C4-2B (cell line): Measurements from ENCODE around the gene ITGA5.

Experiments used
- H3K27ac ChIP-seq: fragments of 450-650 bp; 2 replicates; pipeline ENCODE4 v1.5.1; 2017
- ZFX ChIP-seq: fragments of 450-650 bp; IDR thresholded peaks from 2 replicates; pipeline ENCODE4 v1.6.1; 2017
- TF ChIP-seq, protein P1 (sequence below): fragments of 450-650 bp; conservative IDR thresholded peaks from 2 replicates; pipeline ENCODE4 v1.5.1; 2017; ENCODE audit warnings: mild to moderate bottlenecking

The ITGA5 gene

DNA sequence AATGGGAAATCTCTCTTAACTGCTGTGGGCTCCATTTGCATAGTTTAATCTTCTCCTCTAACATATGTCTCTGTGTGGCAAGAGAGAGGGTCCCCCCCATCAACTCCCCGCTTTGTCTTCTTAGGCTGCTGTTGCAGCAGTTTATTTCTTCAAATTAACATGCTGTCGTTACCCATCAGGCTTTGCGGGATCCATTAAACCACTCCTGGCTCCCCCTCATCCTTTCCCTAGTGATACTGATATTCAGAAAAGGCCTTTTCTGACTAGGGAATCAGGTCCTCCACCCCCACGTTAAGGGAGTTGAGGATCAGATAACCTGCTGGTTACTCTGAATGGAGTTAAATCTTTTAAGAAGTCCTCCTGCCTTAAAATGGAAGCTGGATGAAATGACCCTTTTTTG, 70.0 kb downstream of the ITGA5 start:
- H3K27ac ChIP-seq = no peak overlapping the region
- no peak for TF ChIP-seq ZFX
- TF ChIP-seq, protein P1, sequence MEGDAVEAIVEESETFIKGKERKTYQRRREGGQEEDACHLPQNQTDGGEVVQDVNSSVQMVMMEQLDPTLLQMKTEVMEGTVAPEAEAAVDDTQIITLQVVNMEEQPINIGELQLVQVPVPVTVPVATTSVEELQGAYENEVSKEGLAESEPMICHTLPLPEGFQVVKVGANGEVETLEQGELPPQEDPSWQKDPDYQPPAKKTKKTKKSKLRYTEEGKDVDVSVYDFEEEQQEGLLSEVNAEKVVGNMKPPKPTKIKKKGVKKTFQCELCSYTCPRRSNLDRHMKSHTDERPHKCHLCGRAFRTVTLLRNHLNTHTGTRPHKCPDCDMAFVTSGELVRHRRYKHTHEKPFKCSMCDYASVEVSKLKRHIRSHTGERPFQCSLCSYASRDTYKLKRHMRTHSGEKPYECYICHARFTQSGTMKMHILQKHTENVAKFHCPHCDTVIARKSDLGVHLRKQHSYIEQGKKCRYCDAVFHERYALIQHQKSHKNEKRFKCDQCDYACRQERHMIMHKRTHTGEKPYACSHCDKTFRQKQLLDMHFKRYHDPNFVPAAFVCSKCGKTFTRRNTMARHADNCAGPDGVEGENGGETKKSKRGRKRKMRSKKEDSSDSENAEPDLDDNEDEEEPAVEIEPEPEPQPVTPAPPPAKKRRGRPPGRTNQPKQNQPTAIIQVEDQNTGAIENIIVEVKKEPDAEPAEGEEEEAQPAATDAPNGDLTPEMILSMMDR = no peak
